Measurements from ENCODE around the gene SGPP1. TPM values are rescaled to one million over a fixed set of nuclear protein-coding genes. Genes with fewer than 3 reads are reported as not detected.
"Not testable (repeated sequence)": the region's sequence is repeated elsewhere in the genome, so short reads cannot be mapped to it uniquely, and the experiment has no call there.

The SGPP1 gene
- total and polyA plus RNA-seq, 2 donors (not counting 1 experiment from before 2014, with no cell fraction given) = 13.8 to 46.4 TPM

- Mint-ChIP-seq H3K4me1 (peaks cover 16% of the 10 kb centered on the region), H3K27me3 (no peaks in the 10 kb centered on the region), H3K4me3 (no peak overlapping the region), H3K27ac (peak overlapping the region; percentile 17), H3K9me3 (ENCODE audit: insufficient read depth) (no peaks in the 10 kb centered on the region)
- ChIA-PET POLR2A (no interaction called here), CTCF (interaction anchor here (0.6 to 2.0 kb wide), 4 partner anchors 14 to 73 kb away, joined by 3 to 6 read pairs (median 3); no protein-coding TSS in a partner anchor)
- Histone ChIP-seq H3K79me2 (ENCODE audit: control insufficient read depth, insufficient read depth, low read length) (no peaks in the 10 kb centered on the region), H3K9me3 (ENCODE audit: control extremely low read depth in 1 of 3, control insufficient read depth in 2 of 3, insufficient read depth in 1 of 3, low read length in 2 of 3) (no peaks in the 10 kb centered on the region), H3K4me2 (replicated peaks; ENCODE audit: low read depth, low read length, poor library complexity, severe bottlenecking) (no peak overlapping the region), H3K36me3 (replicated peaks in 1 of 2; ENCODE audit: control extremely low read depth in 1 of 2, control insufficient read depth in 1 of 2, extremely low read depth in 1 of 2, insufficient read depth in 2 of 2, low read length in 1 of 2) (no peaks in the 10 kb centered on the region), H2AFZ (ENCODE audit: insufficient read depth, low read depth, low read length, poor library complexity, severe bottlenecking) (peak overlapping the region; percentile 33), H3K9ac (ENCODE audit: low read length) (no peak overlapping the region), H3K27me3 (replicated peaks in 1 of 4; ENCODE audit: control extremely low read depth in 1 of 4, control insufficient read depth in 3 of 4, insufficient read depth in 4 of 4, low read length in 3 of 4) (no peaks in the 10 kb centered on the region), H3K27ac (ENCODE audit: low read length in 2 of 2) (no peak overlapping the region), H4K20me1 (ENCODE audit: control insufficient read depth, insufficient read depth, low read length, poor library complexity, severe bottlenecking) (no peaks in the 10 kb centered on the region), H3K4me1 (ENCODE audit: control insufficient read depth in 2 of 2, insufficient read depth in 2 of 2, low read length in 2 of 2) (peaks cover 10 to 25% of the 10 kb centered on the region in 2 donors), H3K4me3 (ENCODE audit: control extremely low read depth in 1 of 5, extremely low read depth in 1 of 5, insufficient read depth in 1 of 5, low read depth in 2 of 5, low read length in 4 of 5) (no peak overlapping the region)
- DNase-seq (no peak), ATAC-seq (ENCODE audit: low read depth) (no peak)
- WGBS (ENCODE audit: insufficient coverage) = 19% methylated on average over 3 of the region's 6 CpGs
- TF ChIP-seq CTCF (IDR thresholded peaks at IDR 0.05) = no peak
- no peak for TF ChIP-seq EZH2 (IDR thresholded peaks at IDR 0.05; ENCODE audit: borderline replicate concordance, insufficient read depth, low read depth, low read length, poor library complexity, severe bottlenecking)
- intact Hi-C loops (cut with micrococcal nuclease) = no loop called here
Observed at GRCh38 chr14:63752449-63753169, 24.7 kb upstream of the SGPP1 start.

- CTCF ChIA-PET; H3K27ac ChIP-seq (ENCODE audit: low read length in 2 of 2); H3K4me3 ChIP-seq (ENCODE audit: control extremely low read depth in 1 of 5, extremely low read depth in 1 of 5, insufficient read depth in 1 of 5, low read depth in 2 of 5, low read length in 4 of 5); H3K27me3 ChIP-seq (replicated peaks in 1 of 4; ENCODE audit: control extremely low read depth in 1 of 4, control insufficient read depth in 3 of 4, insufficient read depth in 4 of 4, low read length in 3 of 4); H3K27ac Mint-ChIP-seq; H3K4me2 ChIP-seq (replicated peaks; ENCODE audit: low read depth, low read length, poor library complexity, severe bottlenecking); H3K79me2 ChIP-seq (ENCODE audit: control insufficient read depth, insufficient read depth, low read length); H3K9ac ChIP-seq (ENCODE audit: low read length); intact Hi-C loops (cut with micrococcal nuclease); H3K9me3 ChIP-seq (ENCODE audit: control extremely low read depth in 1 of 3, control insufficient read depth in 2 of 3, insufficient read depth in 1 of 3, low read length in 2 of 3); H3K4me3 Mint-ChIP-seq; H3K9me3 Mint-ChIP-seq (ENCODE audit: insufficient read depth); POLR2A ChIA-PET; DNase-seq; ATAC-seq (ENCODE audit: low read depth); H3K36me3 ChIP-seq (replicated peaks in 1 of 2; ENCODE audit: control extremely low read depth in 1 of 2, control insufficient read depth in 1 of 2, extremely low read depth in 1 of 2, insufficient read depth in 2 of 2, low read length in 1 of 2); H2AFZ ChIP-seq (ENCODE audit: insufficient read depth, low read depth, low read length, poor library complexity, severe bottlenecking); H3K27me3 Mint-ChIP-seq; H4K20me1 ChIP-seq (ENCODE audit: control insufficient read depth, insufficient read depth, low read length, poor library complexity, severe bottlenecking): not testable (repeated sequence)
- peaks cover 25 to 40% of the 10 kb centered on the region in 2 donors for H3K4me1 ChIP-seq (ENCODE audit: control insufficient read depth in 2 of 2, insufficient read depth in 2 of 2, low read length in 2 of 2)
- H3K4me1 Mint-ChIP-seq = peaks cover 26% of the 10 kb centered on the region
- WGBS (ENCODE audit: insufficient coverage) = 94% methylated on average over 27 of the region's 39 CpGs
Observed at GRCh38 chr14:63751076-63751475, 23.2 kb upstream of the SGPP1 start.

All from B cell (primary cell).